Liver (tissue), 9 donors: ENCODE data around the gene ABHD8. TPM values are rescaled to one million over a fixed set of nuclear protein-coding genes. Genes with fewer than 3 reads are reported as not detected.

Experiments used
- DNase-seq: peaks from one replicate; pipeline ENCODE4 v3.0.0-alpha.2; 2017; ENCODE audit warnings: low spot score
- H3K27ac ChIP-seq, 2 donors: one replicate each; pipeline ENCODE4 v1.7.0; 2013; ENCODE audit warnings: inconsistent platforms in 2 of 2, low read length in 2 of 2, control low read depth in 1 of 2, low read depth in 1 of 2, mild to moderate bottlenecking in 1 of 2
- H3K27me3 ChIP-seq, 4 donors: one replicate each; pipeline versions ENCODE4 v1.6.1 to v1.7.0; 2013; ENCODE audit warnings: low read length in 3 of 4, inconsistent platforms in 1 of 4, mild to moderate bottlenecking in 1 of 4, moderate library complexity in 1 of 4; ENCODE audit not compliant: control insufficient read depth in 4 of 4, insufficient read depth in 4 of 4
- H3K36me3 ChIP-seq, 4 donors: one replicate each; pipeline versions ENCODE4 v1.6.1 to v1.7.0; 2013; ENCODE audit warnings: low read length in 3 of 4, mild to moderate bottlenecking in 3 of 4, low read depth in 1 of 4, moderate library complexity in 1 of 4; ENCODE audit not compliant: control insufficient read depth in 4 of 4, insufficient read depth in 3 of 4
- H3K4me1 ChIP-seq, 4 donors: one replicate each; pipeline versions ENCODE4 v1.6.1 to v1.7.0; 2013; ENCODE audit warnings: low read length in 3 of 4, mild to moderate bottlenecking in 3 of 4, moderate library complexity in 1 of 4; ENCODE audit not compliant: control insufficient read depth in 4 of 4, insufficient read depth in 4 of 4
- H3K4me3 ChIP-seq, 3 donors: one replicate each; pipeline versions ENCODE4 v1.6.1 to v1.7.0; 2013; ENCODE audit warnings: low read length in 3 of 3, control low read depth in 1 of 3, low read depth in 1 of 3, mild to moderate bottlenecking in 1 of 3
- H3K9ac ChIP-seq, 2 donors: one replicate each; pipeline ENCODE4 v1.7.0; 2013; ENCODE audit warnings: low read length in 2 of 2, mild to moderate bottlenecking in 2 of 2, moderate library complexity in 2 of 2, control low read depth in 1 of 2, low read depth in 1 of 2
- H3K9me3 ChIP-seq, 4 donors: one replicate each; pipeline versions ENCODE4 v1.6.1 to v1.7.0; 2013; ENCODE audit warnings: low read length in 3 of 4; ENCODE audit not compliant: control insufficient read depth in 4 of 4
- EGR1 ChIP-seq, 2 donors: IDR thresholded peaks; 2 replicates each; pipeline ENCODE4 v1.6.1; 2016 to 2018; ENCODE audit warnings: antibody characterized with exemption in 2 of 2, low read depth in 2 of 2
- FOXA1 ChIP-seq: IDR thresholded peaks from 2 replicates; pipeline ENCODE4 v1.6.1; 2016; ENCODE audit warnings: antibody characterized with exemption
- FOXA2 ChIP-seq: IDR thresholded peaks from 2 replicates; pipeline ENCODE4 v1.6.1; 2016; ENCODE audit warnings: antibody characterized with exemption
- GABPA ChIP-seq, 2 donors: IDR thresholded peaks in 1 of 2; conservative IDR thresholded peaks in 1 of 2; 2 replicates each; pipeline ENCODE4 v1.6.1; 2016; ENCODE audit warnings: antibody characterized with exemption in 2 of 2, mild to moderate bottlenecking in 1 of 2, moderate library complexity in 1 of 2
- HNF4A ChIP-seq, 2 donors: conservative IDR thresholded peaks; 2 replicates each; pipeline ENCODE4 v1.6.1; 2016; ENCODE audit warnings: antibody characterized with exemption in 2 of 2, mild to moderate bottlenecking in 2 of 2
- HNF4G ChIP-seq: IDR thresholded peaks from 2 replicates; pipeline ENCODE4 v1.6.1; 2016; ENCODE audit warnings: antibody characterized with exemption
- JUND ChIP-seq, 2 donors: IDR thresholded peaks; 2 replicates each; pipeline ENCODE4 v1.6.1; 2016; ENCODE audit warnings: antibody characterized with exemption in 2 of 2
- NR2F2 ChIP-seq: IDR thresholded peaks from 2 replicates; pipeline ENCODE4 v1.6.1; 2016; ENCODE audit warnings: antibody characterized with exemption
- RAD21 ChIP-seq, 2 donors: IDR thresholded peaks; 2 replicates each; pipeline ENCODE4 v1.6.1; 2016; ENCODE audit warnings: antibody characterized with exemption in 2 of 2, mild to moderate bottlenecking in 2 of 2
- RXRA ChIP-seq, 2 donors: IDR thresholded peaks; 2 replicates each; pipeline ENCODE4 v1.6.1; 2017 to 2018; ENCODE audit warnings: antibody characterized with exemption in 2 of 2, mild to moderate bottlenecking in 1 of 2
- SP1 ChIP-seq: IDR thresholded peaks from 2 replicates; pipeline ENCODE4 v1.6.1; 2018; ENCODE audit warnings: antibody characterized with exemption, mild to moderate bottlenecking
- TAF1 ChIP-seq: conservative IDR thresholded peaks from 2 replicates; pipeline ENCODE4 v1.6.1; 2016; ENCODE audit warnings: antibody characterized with exemption, mild to moderate bottlenecking
- YY1 ChIP-seq: IDR thresholded peaks from 2 replicates; pipeline ENCODE4 v1.6.1; 2016; ENCODE audit warnings: antibody characterized with exemption, mild to moderate bottlenecking
- WGBS: extraction: QIAGEN DNeasy Blood & Tissue Kit; methylation state at CpG from one replicate; pipeline ENCODE4 v1.1.7; 2013; 5-methylcytosine and 5-hydroxymethylcytosine counted together
- polyA plus RNA-seq, 2 donors: library from polyadenylated mRNA; stranded (reverse) in 1 of 2; unstranded in 1 of 2; fragments of 200-250 nt in 1 of 2; fragments of >200 nt in 1 of 2; fragmentation: Nextera tagmentation in 1 of 2; extraction: Ambion mirVana in 1 of 2; gene quantifications; one replicate each; pipeline versions ENCODE4 v1.2.1 to v1.2.3, GENCODE V29; 2013 to 2015
- total RNA-seq, 2 donors: library from RNA; depleted of rRNA; stranded (reverse); fragments of >200 nt; gene quantifications; one replicate each; pipeline ENCODE4 v1.2.3, GENCODE V29; 2014
- TF ChIP-seq, protein P1 (sequence below): IDR thresholded peaks from 2 replicates; pipeline ENCODE4 v1.6.1; 2016; ENCODE audit warnings: antibody characterized with exemption
- TF ChIP-seq, protein P2 (sequence below): IDR thresholded peaks from 2 replicates; pipeline ENCODE4 v1.6.1; 2016; ENCODE audit warnings: antibody characterized with exemption
- TF ChIP-seq, protein P3 (sequence below): IDR thresholded peaks from 2 replicates; pipeline ENCODE4 v1.6.1; 2016; ENCODE audit warnings: antibody characterized with exemption
- TF ChIP-seq, protein P4 (sequence below): IDR thresholded peaks from 2 replicates; pipeline ENCODE4 v1.6.1; 2016; ENCODE audit warnings: antibody characterized with exemption, mild to moderate bottlenecking
- TF ChIP-seq, protein P5 (sequence below): fragments of 150-350 bp; IDR thresholded peaks from 2 replicates; pipeline ENCODE4 v1.5.1; 2017; ENCODE audit warnings: improper control_type of control experiment, low read depth, low read length; ENCODE audit not compliant: missing input control
- donor health status: healthy.
- donor health status: healthy.
- donor health status: healthy.
- donor health status: healthy.
- donor health status: healthy.

Gene ABHD8
- total and polyA plus RNA-seq, 4 donors = 6.3 to 26.9 (median 14.4) TPM

DNA sequence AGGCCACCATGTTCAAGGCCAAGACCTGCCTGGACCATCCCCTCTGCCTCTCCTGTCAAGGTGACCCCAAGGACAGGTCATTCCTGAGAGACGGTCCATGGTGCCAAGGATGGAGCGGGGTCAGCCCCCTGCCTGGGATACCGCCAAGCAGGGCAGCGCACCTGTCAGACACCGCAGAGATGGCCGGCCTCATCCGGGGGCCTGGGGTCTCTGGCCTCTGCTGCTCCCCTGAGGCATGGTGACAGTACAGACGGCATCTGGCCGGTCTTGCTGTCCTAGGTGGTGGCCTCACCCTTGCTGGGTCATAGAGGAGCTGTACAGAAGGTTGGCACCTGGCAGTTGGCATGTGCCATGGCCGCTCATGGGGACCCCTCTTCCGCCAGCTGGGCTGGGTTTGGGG lies 17.2 kb upstream of the ABHD8 start:
- Histone ChIP-seq H3K9me3 (no peaks in the 10 kb centered on the region), H3K9ac (no peak overlapping the region), H3K27me3 (no peaks in the 10 kb centered on the region), H3K27ac (no peak overlapping the region), H3K4me3 (no peak overlapping the region), H3K36me3 (peaks cover 15 to 34% (median 21%) of the 10 kb centered on the region in 4 donors), H3K4me1 (peaks cover 0 to 7% (median 3%) of the 10 kb centered on the region in 4 donors)
- DNase-seq = no peak
- TF ChIP-seq JUND (IDR thresholded peaks at IDR 0.05) = no peak
- TF ChIP-seq, protein P1, sequence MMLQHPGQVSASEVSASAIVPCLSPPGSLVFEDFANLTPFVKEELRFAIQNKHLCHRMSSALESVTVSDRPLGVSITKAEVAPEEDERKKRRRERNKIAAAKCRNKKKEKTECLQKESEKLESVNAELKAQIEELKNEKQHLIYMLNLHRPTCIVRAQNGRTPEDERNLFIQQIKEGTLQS = no peak
- TF ChIP-seq, protein P2, sequence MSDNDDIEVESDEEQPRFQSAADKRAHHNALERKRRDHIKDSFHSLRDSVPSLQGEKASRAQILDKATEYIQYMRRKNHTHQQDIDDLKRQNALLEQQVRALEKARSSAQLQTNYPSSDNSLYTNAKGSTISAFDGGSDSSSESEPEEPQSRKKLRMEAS = no peak
- no peak for TF ChIP-seq HNF4A (conservative IDR thresholded peaks at IDR 0.05)
- no peak for TF ChIP-seq FOXA1
- no peak for TF ChIP-seq SP1
- no peak for TF ChIP-seq TAF1
- TF ChIP-seq YY1 = no peak
- TF ChIP-seq RXRA (IDR thresholded peaks at IDR 0.05) = no peak
- TF ChIP-seq RAD21 (IDR thresholded peaks at IDR 0.05) = no peak
- TF ChIP-seq, protein P3, sequence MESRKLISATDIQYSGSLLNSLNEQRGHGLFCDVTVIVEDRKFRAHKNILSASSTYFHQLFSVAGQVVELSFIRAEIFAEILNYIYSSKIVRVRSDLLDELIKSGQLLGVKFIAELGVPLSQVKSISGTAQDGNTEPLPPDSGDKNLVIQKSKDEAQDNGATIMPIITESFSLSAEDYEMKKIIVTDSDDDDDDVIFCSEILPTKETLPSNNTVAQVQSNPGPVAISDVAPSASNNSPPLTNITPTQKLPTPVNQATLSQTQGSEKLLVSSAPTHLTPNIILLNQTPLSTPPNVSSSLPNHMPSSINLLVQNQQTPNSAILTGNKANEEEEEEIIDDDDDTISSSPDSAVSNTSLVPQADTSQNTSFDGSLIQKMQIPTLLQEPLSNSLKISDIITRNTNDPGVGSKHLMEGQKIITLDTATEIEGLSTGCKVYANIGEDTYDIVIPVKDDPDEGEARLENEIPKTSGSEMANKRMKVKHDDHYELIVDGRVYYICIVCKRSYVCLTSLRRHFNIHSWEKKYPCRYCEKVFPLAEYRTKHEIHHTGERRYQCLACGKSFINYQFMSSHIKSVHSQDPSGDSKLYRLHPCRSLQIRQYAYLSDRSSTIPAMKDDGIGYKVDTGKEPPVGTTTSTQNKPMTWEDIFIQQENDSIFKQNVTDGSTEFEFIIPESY = no peak
- TF ChIP-seq GABPA (IDR thresholded peaks at IDR 0.05 in 1 of 2, conservative IDR thresholded peaks at IDR 0.05 in 1 of 2) = no peak
- no peak for TF ChIP-seq HNF4G
- no peak for TF ChIP-seq EGR1 (IDR thresholded peaks at IDR 0.05; ENCODE audit: low read depth in 2 of 2)
- no peak for TF ChIP-seq FOXA2
- TF ChIP-seq, protein P4, sequence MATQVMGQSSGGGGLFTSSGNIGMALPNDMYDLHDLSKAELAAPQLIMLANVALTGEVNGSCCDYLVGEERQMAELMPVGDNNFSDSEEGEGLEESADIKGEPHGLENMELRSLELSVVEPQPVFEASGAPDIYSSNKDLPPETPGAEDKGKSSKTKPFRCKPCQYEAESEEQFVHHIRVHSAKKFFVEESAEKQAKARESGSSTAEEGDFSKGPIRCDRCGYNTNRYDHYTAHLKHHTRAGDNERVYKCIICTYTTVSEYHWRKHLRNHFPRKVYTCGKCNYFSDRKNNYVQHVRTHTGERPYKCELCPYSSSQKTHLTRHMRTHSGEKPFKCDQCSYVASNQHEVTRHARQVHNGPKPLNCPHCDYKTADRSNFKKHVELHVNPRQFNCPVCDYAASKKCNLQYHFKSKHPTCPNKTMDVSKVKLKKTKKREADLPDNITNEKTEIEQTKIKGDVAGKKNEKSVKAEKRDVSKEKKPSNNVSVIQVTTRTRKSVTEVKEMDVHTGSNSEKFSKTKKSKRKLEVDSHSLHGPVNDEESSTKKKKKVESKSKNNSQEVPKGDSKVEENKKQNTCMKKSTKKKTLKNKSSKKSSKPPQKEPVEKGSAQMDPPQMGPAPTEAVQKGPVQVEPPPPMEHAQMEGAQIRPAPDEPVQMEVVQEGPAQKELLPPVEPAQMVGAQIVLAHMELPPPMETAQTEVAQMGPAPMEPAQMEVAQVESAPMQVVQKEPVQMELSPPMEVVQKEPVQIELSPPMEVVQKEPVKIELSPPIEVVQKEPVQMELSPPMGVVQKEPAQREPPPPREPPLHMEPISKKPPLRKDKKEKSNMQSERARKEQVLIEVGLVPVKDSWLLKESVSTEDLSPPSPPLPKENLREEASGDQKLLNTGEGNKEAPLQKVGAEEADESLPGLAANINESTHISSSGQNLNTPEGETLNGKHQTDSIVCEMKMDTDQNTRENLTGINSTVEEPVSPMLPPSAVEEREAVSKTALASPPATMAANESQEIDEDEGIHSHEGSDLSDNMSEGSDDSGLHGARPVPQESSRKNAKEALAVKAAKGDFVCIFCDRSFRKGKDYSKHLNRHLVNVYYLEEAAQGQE = no peak
- no peak for TF ChIP-seq NR2F2
- WGBS = 87% methylated on average over 11 of the region's 11 CpGs

DNA sequence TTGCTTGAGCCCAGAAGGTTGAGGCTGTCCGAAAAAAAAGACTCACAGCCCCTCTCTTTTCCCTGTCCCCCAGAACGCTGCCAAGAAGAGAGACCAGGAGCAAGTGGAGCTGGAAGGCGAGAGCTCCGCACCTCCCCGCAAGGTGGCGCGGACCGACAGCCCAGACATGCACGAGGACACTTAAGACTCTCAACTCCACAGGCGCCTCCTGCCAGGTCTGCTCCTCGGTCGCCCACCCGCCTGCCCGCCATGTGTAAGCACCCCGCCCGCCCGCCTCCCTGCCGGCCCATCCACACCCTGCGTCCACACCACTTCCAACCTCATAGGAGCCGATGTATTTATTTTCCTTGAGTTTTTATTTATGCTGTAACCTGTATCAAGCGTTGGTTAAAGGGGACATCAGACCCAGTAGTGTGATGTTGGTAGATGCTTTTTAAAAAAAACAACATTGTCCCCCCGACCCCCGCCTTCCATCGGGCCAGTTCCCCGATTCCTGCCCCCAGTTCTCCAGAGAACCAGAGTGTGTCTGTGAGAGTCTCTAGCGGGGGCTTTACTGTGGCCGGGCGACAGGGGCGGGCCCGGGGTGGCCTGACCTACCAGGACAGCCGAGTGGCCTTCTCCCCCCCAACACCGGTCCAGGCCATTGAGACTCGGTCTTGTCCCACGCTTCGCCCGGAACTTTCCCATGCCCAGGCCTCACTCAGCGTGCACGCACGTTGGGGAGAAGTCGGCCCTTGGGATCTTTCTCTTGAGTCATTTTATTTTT lies 16.4 kb upstream of the ABHD8 start:
- Histone ChIP-seq H3K27ac (no peak overlapping the region), H3K36me3 (peaks cover 19 to 37% (median 22%) of the 10 kb centered on the region in 4 donors), H3K4me3 (no peak overlapping the region), H3K9ac (no peak overlapping the region), H3K27me3 (no peaks in the 10 kb centered on the region), H3K9me3 (no peaks in the 10 kb centered on the region), H3K4me1 (no peaks in the 10 kb centered on the region)
- WGBS = 96% methylated on average over 40 of the region's 40 CpGs
- DNase-seq = no peak
- TF ChIP-seq JUND (IDR thresholded peaks at IDR 0.05) (no peak), EGR1 (IDR thresholded peaks at IDR 0.05; ENCODE audit: low read depth in 2 of 2) (no peak), HNF4G (no peak), YY1 (no peak), TAF1 (no peak), SP1 (no peak), FOXA1 (no peak), FOXA2 (no peak), NR2F2 (no peak), GABPA (IDR thresholded peaks at IDR 0.05 in 1 of 2, conservative IDR thresholded peaks at IDR 0.05 in 1 of 2) (no peak), RXRA (IDR thresholded peaks at IDR 0.05) (no peak), RAD21 (IDR thresholded peaks at IDR 0.05) (no peak)
- TF ChIP-seq, protein P1 = no peak
- TF ChIP-seq, protein P2 = no peak
- TF ChIP-seq, protein P3 = no peak
- TF ChIP-seq, protein P5, sequence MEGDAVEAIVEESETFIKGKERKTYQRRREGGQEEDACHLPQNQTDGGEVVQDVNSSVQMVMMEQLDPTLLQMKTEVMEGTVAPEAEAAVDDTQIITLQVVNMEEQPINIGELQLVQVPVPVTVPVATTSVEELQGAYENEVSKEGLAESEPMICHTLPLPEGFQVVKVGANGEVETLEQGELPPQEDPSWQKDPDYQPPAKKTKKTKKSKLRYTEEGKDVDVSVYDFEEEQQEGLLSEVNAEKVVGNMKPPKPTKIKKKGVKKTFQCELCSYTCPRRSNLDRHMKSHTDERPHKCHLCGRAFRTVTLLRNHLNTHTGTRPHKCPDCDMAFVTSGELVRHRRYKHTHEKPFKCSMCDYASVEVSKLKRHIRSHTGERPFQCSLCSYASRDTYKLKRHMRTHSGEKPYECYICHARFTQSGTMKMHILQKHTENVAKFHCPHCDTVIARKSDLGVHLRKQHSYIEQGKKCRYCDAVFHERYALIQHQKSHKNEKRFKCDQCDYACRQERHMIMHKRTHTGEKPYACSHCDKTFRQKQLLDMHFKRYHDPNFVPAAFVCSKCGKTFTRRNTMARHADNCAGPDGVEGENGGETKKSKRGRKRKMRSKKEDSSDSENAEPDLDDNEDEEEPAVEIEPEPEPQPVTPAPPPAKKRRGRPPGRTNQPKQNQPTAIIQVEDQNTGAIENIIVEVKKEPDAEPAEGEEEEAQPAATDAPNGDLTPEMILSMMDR = no peak
